Prostate gland (tissue), 2 donors: ENCODE data around the gene AIP. TPM values are rescaled to one million over a fixed set of nuclear protein-coding genes. Genes with fewer than 3 reads are reported as not detected.

ENCODE experiments used
- DNase-seq: peaks from one replicate; pipeline ENCODE4 v3.0.0-alpha.2; 2019; ENCODE audit warnings: low spot score
- H3K27ac ChIP-seq, 2 donors: fragments of 200-600 bp; sonication (generic); 2 replicates each; pipeline ENCODE4 v1.5.1; 2017 to 2019
- H3K27me3 ChIP-seq: fragments of 200-600 bp; sonication (generic); replicated peaks from 2 replicates; pipeline ENCODE4 v1.5.1; 2019; ENCODE audit not compliant: insufficient read depth
- H3K36me3 ChIP-seq, 2 donors: fragments of 200-600 bp; sonication (generic); 1 replicate in 1 of 2; 2 replicates in 1 of 2; pipeline versions ENCODE4 v1.5.1 to v1.8.1; 2017 to 2019
- H3K4me1 ChIP-seq: fragments of 200-600 bp; sonication (generic); replicated peaks from 2 replicates; pipeline ENCODE4 v1.5.1; 2019
- H3K4me3 ChIP-seq, 2 donors: fragments of 200-600 bp; sonication (generic); 2 replicates each; pipeline ENCODE4 v1.5.1; 2017 to 2019
- H3K9me3 ChIP-seq: fragments of 200-600 bp; sonication (generic); 2 replicates; pipeline ENCODE4 v1.5.1; 2017
- POLR2A ChIP-seq: fragments of 450-650 bp; IDR thresholded peaks from one replicate; pipeline ENCODE4 v1.6.1; 2016; ENCODE audit warnings: antibody characterized with exemption, mild to moderate bottlenecking
- POLR2AphosphoS5 ChIP-seq: sonication (generic); formaldehyde crosslinking; IDR thresholded peaks from one replicate; pipeline ENCODE4 v1.6.1; 2017; ENCODE audit warnings: antibody characterized with exemption
- WGBS: methylation state at CpG from one replicate; pipeline ENCODE4 v1.1.5; 2018; 5-methylcytosine and 5-hydroxymethylcytosine counted together
- intact Hi-C: fragments of 100-400 bp; cut with DNase I; formaldehyde crosslinking; loops from one replicate; pipeline ENCODE4 v1.14.2; 2022
- total RNA-seq, 2 donors: library from RNA; depleted of rRNA; stranded (reverse); fragments of >200 nt; gene quantifications; one replicate each; pipeline ENCODE4 v1.1.0, GENCODE V29; 2016
- TF ChIP-seq, protein P1 (sequence below), 4 experiments: fragments of 200-600 bp in 2 of 4; fragments of 450-650 bp in 2 of 4; sonication (generic) in 2 of 4; IDR thresholded peaks; 1 replicate in 3 of 4; 2 replicates in 1 of 4; pipeline ENCODE4 v1.5.1; 2016 to 2019; ENCODE audit warnings: antibody characterized with exemption in 4 of 4, mild to moderate bottlenecking in 2 of 4, moderate library complexity in 2 of 4

Gene AIP
- total RNA-seq, 2 donors from 2014 or later, result 63.7 to 93.7 TPM

DNA sequence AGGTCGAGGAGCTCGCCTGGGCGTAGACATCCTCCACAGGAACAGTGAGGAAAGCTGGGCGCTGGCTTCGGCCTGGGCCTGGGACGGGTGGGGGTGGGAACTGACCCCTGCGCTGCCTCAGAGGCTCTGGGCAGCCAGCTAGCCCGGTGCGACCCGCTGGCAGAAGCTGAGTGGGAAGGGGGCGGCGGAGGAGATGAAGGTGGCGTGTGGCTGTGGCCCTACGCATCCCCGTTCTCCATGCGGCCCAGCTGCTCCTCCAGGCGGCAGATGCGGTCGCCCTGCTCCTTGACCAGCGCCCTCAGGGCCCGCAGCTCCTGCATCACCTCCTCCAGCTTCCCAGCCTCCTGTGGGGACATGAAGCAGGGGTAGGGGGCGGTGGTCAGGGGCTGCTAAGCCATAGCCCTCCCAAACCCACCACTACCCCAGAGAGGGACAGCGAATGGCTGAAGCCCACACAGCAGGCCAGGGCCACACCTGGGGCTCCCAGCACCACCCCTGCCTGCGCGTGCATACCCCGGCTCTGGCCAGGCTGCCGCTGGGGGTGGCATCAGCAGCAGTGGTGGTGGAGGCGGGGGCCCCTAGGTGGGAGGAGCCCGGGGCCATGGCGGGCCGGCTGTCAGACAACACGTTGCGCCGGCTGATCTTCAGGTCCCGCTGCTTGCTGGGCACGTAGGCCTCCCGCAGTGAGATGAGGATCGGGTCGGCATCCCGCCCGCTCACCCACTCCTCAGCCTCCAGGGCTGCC is 44.5 kb upstream of the AIP start:
- intact Hi-C loops, result no loop called here
- Histone ChIP-seq H3K27me3 (no peaks in the 10 kb centered on the region), H3K27ac (no peak overlapping the region), H3K4me1 (peaks cover 16% of the 10 kb centered on the region), H3K9me3 (no peaks in the 10 kb centered on the region), H3K36me3 (peaks cover 8 to 22% of the 10 kb centered on the region in 2 donors), H3K4me3 (peak overlapping the region; percentile 1 to 5)
- DNase-seq, result no peak
- 81% methylated on average over 23 of the region's 41 CpGs for WGBS
- no peak for TF ChIP-seq POLR2AphosphoS5

DNA sequence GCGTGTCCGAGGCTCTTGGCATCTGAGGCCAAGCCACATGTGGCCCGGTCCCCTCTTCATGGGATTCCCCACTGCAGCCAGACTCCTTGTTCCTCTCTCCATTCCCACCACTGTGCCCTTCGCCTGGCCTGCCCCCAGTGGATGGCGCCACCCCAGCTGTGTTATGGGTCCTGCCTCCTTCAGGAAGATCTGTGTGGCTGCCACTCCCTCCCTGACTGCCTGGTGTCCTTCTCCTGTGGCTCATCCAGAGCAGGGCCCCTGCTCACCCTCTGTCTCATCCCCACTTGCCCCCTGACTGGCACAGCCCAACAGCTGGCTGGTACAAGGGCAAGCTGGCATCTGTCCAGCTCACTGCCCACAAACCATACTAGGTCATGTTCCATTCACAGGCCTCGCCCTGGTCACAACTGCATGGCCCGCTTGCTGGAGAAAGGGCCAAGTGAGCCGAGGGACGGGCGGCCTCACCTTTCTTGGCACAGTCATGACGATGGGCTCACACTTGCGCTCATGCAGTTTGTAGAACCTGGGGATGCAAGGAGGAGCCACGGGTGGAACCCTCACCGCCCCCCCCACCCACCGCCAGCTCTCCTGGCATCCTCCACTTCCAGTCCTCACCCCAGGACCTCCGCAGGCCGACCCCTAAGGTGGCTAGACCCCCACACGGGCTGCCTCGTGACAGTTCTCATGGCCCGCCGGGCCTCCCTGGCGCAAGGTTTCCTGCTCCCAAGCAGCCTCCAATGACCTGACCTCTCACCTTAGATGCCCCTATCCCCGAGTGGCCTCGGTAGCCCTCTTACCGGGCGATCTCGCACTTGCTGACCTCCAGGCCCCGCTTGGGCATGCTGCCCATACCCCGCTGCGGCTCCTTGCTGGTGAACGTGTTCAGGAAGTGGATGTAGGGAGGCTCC is 43.3 kb upstream of the AIP start:
- Histone ChIP-seq H3K4me1 (peaks cover 16% of the 10 kb centered on the region), H3K9me3 (no peaks in the 10 kb centered on the region), H3K4me3 (no peak overlapping the region), H3K27ac (peak overlapping the region in 1 of 2 donors; percentile 23), H3K36me3 (peaks cover 7 to 16% of the 10 kb centered on the region in 2 donors), H3K27me3 (no peaks in the 10 kb centered on the region)
- 75% methylated on average over 31 of the region's 31 CpGs for WGBS
- TF ChIP-seq POLR2AphosphoS5 (no peak), POLR2A (no peak)
- TF ChIP-seq, protein P1, sequence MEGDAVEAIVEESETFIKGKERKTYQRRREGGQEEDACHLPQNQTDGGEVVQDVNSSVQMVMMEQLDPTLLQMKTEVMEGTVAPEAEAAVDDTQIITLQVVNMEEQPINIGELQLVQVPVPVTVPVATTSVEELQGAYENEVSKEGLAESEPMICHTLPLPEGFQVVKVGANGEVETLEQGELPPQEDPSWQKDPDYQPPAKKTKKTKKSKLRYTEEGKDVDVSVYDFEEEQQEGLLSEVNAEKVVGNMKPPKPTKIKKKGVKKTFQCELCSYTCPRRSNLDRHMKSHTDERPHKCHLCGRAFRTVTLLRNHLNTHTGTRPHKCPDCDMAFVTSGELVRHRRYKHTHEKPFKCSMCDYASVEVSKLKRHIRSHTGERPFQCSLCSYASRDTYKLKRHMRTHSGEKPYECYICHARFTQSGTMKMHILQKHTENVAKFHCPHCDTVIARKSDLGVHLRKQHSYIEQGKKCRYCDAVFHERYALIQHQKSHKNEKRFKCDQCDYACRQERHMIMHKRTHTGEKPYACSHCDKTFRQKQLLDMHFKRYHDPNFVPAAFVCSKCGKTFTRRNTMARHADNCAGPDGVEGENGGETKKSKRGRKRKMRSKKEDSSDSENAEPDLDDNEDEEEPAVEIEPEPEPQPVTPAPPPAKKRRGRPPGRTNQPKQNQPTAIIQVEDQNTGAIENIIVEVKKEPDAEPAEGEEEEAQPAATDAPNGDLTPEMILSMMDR (IDR thresholded peaks at IDR 0.05), result no peak
- intact Hi-C loops, result no loop called here
- no peak for DNase-seq

DNA sequence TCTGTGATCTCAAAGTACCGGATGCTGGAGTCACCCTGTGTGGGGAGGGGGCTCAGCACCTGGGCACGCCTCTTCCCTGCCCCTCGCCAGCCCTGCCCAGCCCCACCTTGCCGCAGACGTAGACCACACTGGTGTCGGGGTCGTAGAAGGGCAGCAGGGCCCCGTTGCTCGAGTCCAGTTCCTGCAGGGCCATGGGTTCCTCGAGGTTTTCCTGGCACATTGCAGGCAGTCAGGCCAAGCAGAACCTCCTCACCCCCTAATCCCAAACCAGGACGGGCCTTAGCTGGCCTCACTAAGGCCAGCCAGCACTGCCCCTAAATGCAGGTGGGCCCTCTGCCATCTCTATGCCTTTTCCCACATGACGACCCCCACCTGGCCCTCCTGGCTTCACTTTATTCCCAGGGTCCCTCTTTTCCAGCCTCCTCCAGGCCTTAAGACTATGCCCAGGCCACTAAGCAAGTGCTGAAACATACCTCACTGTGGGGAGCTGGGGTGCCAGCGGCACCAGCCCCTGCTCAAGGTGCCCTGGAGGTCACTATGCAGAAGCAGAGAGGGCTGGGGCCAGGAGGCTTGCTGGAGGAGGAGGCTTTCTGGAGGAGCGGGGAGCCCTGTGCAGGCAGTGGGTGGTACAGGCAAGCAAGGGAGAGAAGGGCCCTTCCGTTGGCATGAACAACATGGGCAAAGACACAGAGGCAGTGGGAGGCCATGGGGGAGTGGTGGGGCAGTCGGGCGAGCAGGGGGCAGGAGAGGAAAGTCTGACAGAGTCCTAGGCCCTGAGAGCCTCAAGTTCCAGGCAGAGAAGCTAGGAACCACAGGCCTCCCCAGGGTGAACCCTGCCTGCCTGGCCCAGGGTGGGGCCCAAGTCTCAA is 42.4 kb upstream of the AIP start:
- no peaks in the 10 kb centered on the region for H3K27me3 ChIP-seq
- WGBS, result 70% methylated on average over 17 of the region's 17 CpGs
- no peak for DNase-seq
- H3K4me1 ChIP-seq, result peaks cover 16% of the 10 kb centered on the region
- intact Hi-C loops, result no loop called here
- TF ChIP-seq, protein P1 (IDR thresholded peaks at IDR 0.05), result no peak
- TF ChIP-seq POLR2AphosphoS5 (no peak), POLR2A (no peak)
- H3K4me3 ChIP-seq, result no peak overlapping the region
- no peaks in the 10 kb centered on the region for H3K9me3 ChIP-seq
- H3K27ac ChIP-seq, result no peak overlapping the region
- H3K36me3 ChIP-seq, result peaks cover 6 to 10% of the 10 kb centered on the region in 2 donors

DNA sequence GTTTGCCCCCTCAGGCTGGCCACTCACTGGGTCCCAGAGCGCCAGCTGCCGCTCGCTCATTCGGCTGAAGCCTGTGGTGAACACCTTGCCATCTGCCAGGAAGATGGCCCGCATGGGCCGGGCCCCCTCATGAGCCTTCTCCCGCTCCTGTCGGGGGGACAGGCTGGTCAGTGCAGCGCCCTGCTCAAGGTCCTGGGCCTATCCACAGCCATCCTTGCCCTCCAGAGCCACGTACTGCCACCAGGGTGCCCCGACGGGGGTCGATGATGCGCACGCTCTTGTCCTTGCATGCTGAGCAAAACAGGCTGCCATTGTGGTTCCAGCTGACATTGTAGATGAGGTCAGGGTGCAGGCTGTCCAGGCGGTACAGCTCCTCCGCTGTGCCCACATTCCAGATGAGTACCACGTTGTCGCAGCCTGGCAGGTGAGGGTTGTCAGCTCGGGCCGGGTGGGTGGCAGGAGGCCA is 41.7 kb upstream of the AIP start:
- intact Hi-C loops, result no loop called here
- no peaks in the 10 kb centered on the region for H3K27me3 ChIP-seq
- no peak overlapping the region for H3K27ac ChIP-seq
- H3K9me3 ChIP-seq, result no peaks in the 10 kb centered on the region
- TF ChIP-seq, protein P1 (IDR thresholded peaks at IDR 0.05), result no peak
- TF ChIP-seq POLR2AphosphoS5, result no peak
- TF ChIP-seq POLR2A, result no peak
- WGBS, result 84% methylated on average over 21 of the region's 21 CpGs
- H3K4me1 ChIP-seq, result peaks cover 16% of the 10 kb centered on the region
- H3K4me3 ChIP-seq, result no peak overlapping the region
- peaks cover 0 to 10% of the 10 kb centered on the region in 2 donors for H3K36me3 ChIP-seq
- DNase-seq, result no peak
